Chondrocyte (in vitro differentiated cells): ENCODE results near the gene KREMEN1. TPM values are rescaled to one million over a fixed set of nuclear protein-coding genes. Genes with fewer than 3 reads are reported as not detected.

ENCODE experiments used
- DNase-seq: peaks from one replicate; pipeline ENCODE4 v3.0.0; 2021; ENCODE audit warnings: mixed read lengths, low spot score
- H3K27ac Mint-ChIP-seq: one replicate; pipeline ENCODE4 v1.8.0; 2021; ENCODE audit warnings: mild to moderate bottlenecking, moderate library complexity, mixed read lengths; ENCODE audit not compliant: unreplicated experiment
- H3K27me3 Mint-ChIP-seq: 2 replicates; pipeline ENCODE4 v1.8.0; 2021; ENCODE audit warnings: low read depth, mixed read lengths
- H3K36me3 Mint-ChIP-seq: 2 replicates; pipeline ENCODE4 v1.8.0; 2021; ENCODE audit warnings: low read depth, mixed read lengths
- H3K4me1 Mint-ChIP-seq: 2 replicates; pipeline ENCODE4 v1.8.0; 2021; ENCODE audit warnings: low read depth, mild to moderate bottlenecking, mixed read lengths
- H3K4me3 Mint-ChIP-seq: one replicate; pipeline ENCODE4 v1.8.0; 2021; ENCODE audit warnings: mild to moderate bottlenecking, moderate library complexity, mixed read lengths; ENCODE audit not compliant: unreplicated experiment
- H3K9me3 Mint-ChIP-seq: 2 replicates; pipeline ENCODE4 v1.8.0; 2021; ENCODE audit warnings: low read depth, mixed read lengths
- CTCF ChIP-seq: fragments of 200-600 bp; sonication (generic); IDR thresholded peaks from 2 replicates; pipeline ENCODE4 v1.5.0; 2021; ENCODE audit warnings: antibody characterized with exemption, mild to moderate bottlenecking, moderate library complexity
- total RNA-seq: library from RNA; stranded (reverse); gene quantifications from 3 replicates; pipeline ENCODE4 v1.2.1, GENCODE V29; 2021

The KREMEN1 gene
- total RNA-seq, 1 donor from 2014 or later = 7.3 TPM

GRCh38 chr22:29088809-29089208 is 16.0 kb downstream of the KREMEN1 start:
- H3K4me1 Mint-ChIP-seq = peaks cover 10% of the 10 kb centered on the region
- no peak overlapping the region for H3K4me3 Mint-ChIP-seq
- H3K27me3 Mint-ChIP-seq = peaks cover 3% of the 10 kb centered on the region
- H3K27ac Mint-ChIP-seq = no peak overlapping the region
- no peak for TF ChIP-seq CTCF
- no peaks in the 10 kb centered on the region for H3K36me3 Mint-ChIP-seq
- no peaks in the 10 kb centered on the region for H3K9me3 Mint-ChIP-seq
- DNase-seq = no peak

GRCh38 chr22:29089507-29089906 is 16.7 kb downstream of the KREMEN1 start:
- Mint-ChIP-seq H3K9me3 (no peaks in the 10 kb centered on the region), H3K4me1 (peaks cover 16% of the 10 kb centered on the region), H3K27ac (no peak overlapping the region), H3K36me3 (no peaks in the 10 kb centered on the region), H3K27me3 (peaks cover 3% of the 10 kb centered on the region), H3K4me3 (no peak overlapping the region)
- no peak for TF ChIP-seq CTCF
- DNase-seq = no peak

- no peak for DNase-seq
- Mint-ChIP-seq H3K9me3 (no peaks in the 10 kb centered on the region), H3K36me3 (no peaks in the 10 kb centered on the region), H3K4me3 (no peak overlapping the region), H3K27ac (no peak overlapping the region), H3K27me3 (peaks cover 3% of the 10 kb centered on the region), H3K4me1 (peaks cover 16% of the 10 kb centered on the region)
- no peak for TF ChIP-seq CTCF
Measured at GRCh38 chr22:29090039-29090438, 17.2 kb downstream of the KREMEN1 start.

- DNase-seq = no peak
- Mint-ChIP-seq H3K4me1 (peaks cover 24% of the 10 kb centered on the region), H3K9me3 (no peaks in the 10 kb centered on the region), H3K27ac (no peak overlapping the region), H3K27me3 (peaks cover 3% of the 10 kb centered on the region), H3K4me3 (no peak overlapping the region), H3K36me3 (no peaks in the 10 kb centered on the region)
- no peak for TF ChIP-seq CTCF
Measured at GRCh38 chr22:29092243-29092642, 19.4 kb downstream of the KREMEN1 start.

GRCh38 chr22:29093030-29093429 is 20.2 kb downstream of the KREMEN1 start:
- Mint-ChIP-seq H3K27me3 (peaks cover 3% of the 10 kb centered on the region), H3K27ac (no peak overlapping the region), H3K9me3 (no peaks in the 10 kb centered on the region), H3K4me1 (peaks cover 24% of the 10 kb centered on the region), H3K36me3 (no peaks in the 10 kb centered on the region), H3K4me3 (no peak overlapping the region)
- TF ChIP-seq CTCF = no peak
- DNase-seq = no peak
